Heart left ventricle (tissue), 16 donors: ENCODE results near the gene PIK3R6. TPM values are rescaled to one million over a fixed set of nuclear protein-coding genes. Genes with fewer than 3 reads are reported as not detected.

Source experiments
- ATAC-seq, 4 donors: fragments of 200-7000 bp; cut with Tn5 transposase; one replicate each; pipeline ENCODE4 v1.9.1; 2020 to 2022; ENCODE audit warnings: moderate library complexity in 4 of 4, mild to moderate bottlenecking in 3 of 4, moderate number of reproducible peaks in 1 of 4
- DNase-seq, 5 donors: peaks; one replicate each; pipeline ENCODE4 v3.0.0-alpha.2; 2020
- H3K27ac ChIP-seq, 12 donors: fragments of 200-600 bp; sonication (generic) in 4 of 12; one replicate each; pipeline versions ENCODE4 v1.5.0 to v1.8.0; 2016 to 2022; ENCODE audit warnings: mild to moderate bottlenecking in 2 of 12
- H3K27me3 ChIP-seq, 9 donors: fragments of 200-600 bp; sonication (generic) in 2 of 9; one replicate each; pipeline versions ENCODE4 v1.5.1 to v1.8.0; 2016 to 2022; ENCODE audit warnings: mild to moderate bottlenecking in 3 of 9
- H3K36me3 ChIP-seq, 9 donors: fragments of 200-600 bp; sonication (generic) in 2 of 9; one replicate each; pipeline versions ENCODE4 v1.5.0 to v1.8.0; 2018 to 2022; ENCODE audit warnings: mild to moderate bottlenecking in 2 of 9
- H3K4me1 ChIP-seq, 12 donors: fragments of 200-600 bp; sonication (generic) in 4 of 12; one replicate each; pipeline versions ENCODE4 v1.5.0 to v1.8.0; 2016 to 2022; ENCODE audit warnings: mild to moderate bottlenecking in 3 of 12
- H3K4me3 ChIP-seq, 12 donors: fragments of 200-600 bp; sonication (generic) in 4 of 12; one replicate each; pipeline versions ENCODE4 v1.5.0 to v1.8.0; 2017 to 2022; ENCODE audit warnings: mild to moderate bottlenecking in 9 of 12, moderate library complexity in 4 of 12
- H3K9me3 ChIP-seq, 12 donors: fragments of 200-600 bp; sonication (generic) in 4 of 12; one replicate each; pipeline versions ENCODE4 v1.5.0 to v1.8.0; 2016 to 2022; ENCODE audit warnings: mild to moderate bottlenecking in 1 of 12
- POLR2A ChIP-seq, 2 donors: fragments of 450-650 bp; IDR thresholded peaks; one replicate each; pipeline ENCODE4 v1.6.1; 2017; ENCODE audit warnings: antibody characterized with exemption in 2 of 2, mild to moderate bottlenecking in 2 of 2, moderate library complexity in 2 of 2
- WGBS, 4 donors: extraction: QIAGEN DNeasy Blood & Tissue Kit in 2 of 4; methylation state at CpG; one replicate each; pipeline versions ENCODE4 v1.1.5 to v1.1.7; 2013 to 2018; 5-methylcytosine and 5-hydroxymethylcytosine counted together
- intact Hi-C, 10 donors: fragments of 100-400 bp; cut with DNase I; formaldehyde crosslinking; loops; one replicate each; pipeline versions ENCODE4 v1.11.1 to v1.14.2; 2022
- polyA plus RNA-seq, 2 donors: library from polyadenylated mRNA; stranded (reverse); fragments of 200-250 nt; gene quantifications; one replicate each; pipeline ENCODE4 v1.2.3, GENCODE V29; 2013
- total RNA-seq, 9 donors: library from RNA; depleted of rRNA in 2 of 9; stranded (reverse); fragments of >200 nt in 2 of 9; fragmentation: NEBNext Ultra II Directional in 3 of 9; extraction: Animal tissue kit (Norgen Biotek cat#: 25700) in 3 of 9; gene quantifications; one replicate each; pipeline versions ENCODE4 v1.1.0 to v1.2.4, GENCODE V29; 2016 to 2023
- TF ChIP-seq, protein P1 (sequence below), 12 donors: fragments of 200-600 bp; sonication (generic) in 4 of 12; IDR thresholded peaks; one replicate each; pipeline versions ENCODE4 v1.5.0 to v1.8.0; 2018 to 2022; ENCODE audit warnings: antibody characterized with exemption in 12 of 12, mild to moderate bottlenecking in 5 of 12
- donor health status: ischemic (EF 13 %, LVEDD 7.1; RV severe dilation, severe dysfunction).
- donor health status: healthy with polysubstance abuse.
- donor health status: DM: no; HTN: yes; CAD: no.
- donor health status: DM: no; HTN: no; CAD: no.
- donor health status: ischemic (EF 25% LVEDD 6.9; RV normal size, moderate dysfunction).
- donor health status: ischemic (EF 25% LVEDD 5.7; RV mildly dilated, moderate dysfunction).
- donor health status: healthy.
- donor health status: DM: yes; HTN: yes; CAD: no.
- donor health status: ischemic (EF 35%, LVEDD 5.7; RV mildly dilated, moderate dysfunction).
- donor health status: nonischemic (EF 11% LVEDD 7.7; RV severe dilation, severe dysfunction).
- donor health status: DM: yes; HTN: yes; CAD: no.
- donor health status: PGD.
- donor health status: ischemic (EF 29% LVEDD 5.4; RV normal size, mild dysfunction).
- donor health status: nonischemic (EF 23%, LVEDD 6.1; RV moderate dilation, normal function).

The PIK3R6 gene
- total and polyA plus RNA-seq, 11 donors: 0.21 to 5.4 (median 1.0) TPM

- ATAC-seq (no peak), DNase-seq (no peak)
- Histone ChIP-seq H3K9me3 (peaks cover 0 to 15% (median 3%) of the 10 kb centered on the region in 12 donors), H3K4me3 (no peak overlapping the region), H3K27me3 (peaks cover 0 to 16% (median 0%) of the 10 kb centered on the region in 9 donors), H3K4me1 (no peaks in the 10 kb centered on the region), H3K36me3 (peaks cover 0 to 4% (median 0%) of the 10 kb centered on the region in 9 donors), H3K27ac (no peak overlapping the region)
- 87 to 95% (median 93%) methylated on average over 8 to 20 of the region's 20 CpGs for WGBS, 4 donors
- TF ChIP-seq, protein P1, sequence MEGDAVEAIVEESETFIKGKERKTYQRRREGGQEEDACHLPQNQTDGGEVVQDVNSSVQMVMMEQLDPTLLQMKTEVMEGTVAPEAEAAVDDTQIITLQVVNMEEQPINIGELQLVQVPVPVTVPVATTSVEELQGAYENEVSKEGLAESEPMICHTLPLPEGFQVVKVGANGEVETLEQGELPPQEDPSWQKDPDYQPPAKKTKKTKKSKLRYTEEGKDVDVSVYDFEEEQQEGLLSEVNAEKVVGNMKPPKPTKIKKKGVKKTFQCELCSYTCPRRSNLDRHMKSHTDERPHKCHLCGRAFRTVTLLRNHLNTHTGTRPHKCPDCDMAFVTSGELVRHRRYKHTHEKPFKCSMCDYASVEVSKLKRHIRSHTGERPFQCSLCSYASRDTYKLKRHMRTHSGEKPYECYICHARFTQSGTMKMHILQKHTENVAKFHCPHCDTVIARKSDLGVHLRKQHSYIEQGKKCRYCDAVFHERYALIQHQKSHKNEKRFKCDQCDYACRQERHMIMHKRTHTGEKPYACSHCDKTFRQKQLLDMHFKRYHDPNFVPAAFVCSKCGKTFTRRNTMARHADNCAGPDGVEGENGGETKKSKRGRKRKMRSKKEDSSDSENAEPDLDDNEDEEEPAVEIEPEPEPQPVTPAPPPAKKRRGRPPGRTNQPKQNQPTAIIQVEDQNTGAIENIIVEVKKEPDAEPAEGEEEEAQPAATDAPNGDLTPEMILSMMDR (IDR thresholded peaks at IDR 0.05): no peak
- TF ChIP-seq POLR2A (IDR thresholded peaks at IDR 0.05): no peak
- intact Hi-C loops: no loop called here
These were observed 39.0 kb downstream of the PIK3R6 start for GRCh38 chr17:8828517-8828875.

- Histone ChIP-seq H3K27ac (no peak overlapping the region), H3K36me3 (peaks cover 0 to 2% (median 0%) of the 10 kb centered on the region in 9 donors), H3K27me3 (peaks cover 0 to 10% (median 0%) of the 10 kb centered on the region in 9 donors), H3K4me1 (no peaks in the 10 kb centered on the region), H3K4me3 (no peak overlapping the region), H3K9me3 (peaks cover 0 to 15% (median 3%) of the 10 kb centered on the region in 12 donors)
- TF ChIP-seq, protein P1 (IDR thresholded peaks at IDR 0.05): no peak
- TF ChIP-seq POLR2A (IDR thresholded peaks at IDR 0.05): no peak
- WGBS, 4 donors: 74 to 81% (median 76%) methylated on average over 19 of the region's 19 CpGs
- DNase-seq (no peak), ATAC-seq (no peak)
- intact Hi-C loops: no loop called here
These were observed 40.6 kb downstream of the PIK3R6 start for GRCh38 chr17:8826808-8827435.

DNA sequence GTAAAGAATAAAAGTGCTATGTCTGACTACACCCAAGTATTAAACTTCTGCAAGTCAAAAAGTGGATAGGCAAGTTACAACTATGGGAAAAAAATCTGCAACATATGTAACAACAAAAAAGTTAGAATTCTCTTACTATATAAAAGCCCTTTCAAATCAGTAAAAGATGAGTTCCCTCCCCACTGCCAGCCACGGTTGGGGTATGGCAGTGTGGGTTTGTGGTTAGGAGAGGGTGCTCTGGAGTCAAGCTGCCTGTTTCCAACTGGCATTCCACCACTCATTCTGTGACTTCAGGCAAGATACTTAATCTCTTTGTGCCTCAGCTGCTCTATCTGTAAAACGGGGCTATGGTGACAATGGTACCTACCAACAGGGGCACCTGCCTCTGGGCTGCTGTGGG lies 41.7 kb downstream of the PIK3R6 start:
- TF ChIP-seq, protein P1 (IDR thresholded peaks at IDR 0.05): no peak
- no peak for TF ChIP-seq POLR2A (IDR thresholded peaks at IDR 0.05)
- no peak overlapping the region for H3K4me3 ChIP-seq
- no peaks in the 10 kb centered on the region for H3K36me3 ChIP-seq
- intact Hi-C loops: no loop called here
- 69 to 85% (median 75%) methylated on average over 2 of the region's 2 CpGs for WGBS, 4 donors
- no peak for DNase-seq
- no peaks in the 10 kb centered on the region for H3K4me1 ChIP-seq
- peaks cover 0 to 10% (median 0%) of the 10 kb centered on the region in 9 donors for H3K27me3 ChIP-seq
- no peak overlapping the region for H3K27ac ChIP-seq
- peaks cover 0 to 15% (median 3%) of the 10 kb centered on the region in 12 donors for H3K9me3 ChIP-seq
- no peak for ATAC-seq

GRCh38 chr17:8823279-8823678 lies 44.2 kb downstream of the PIK3R6 start:
- Histone ChIP-seq H3K4me1 (no peaks in the 10 kb centered on the region), H3K27me3 (peaks cover 0 to 4% (median 0%) of the 10 kb centered on the region in 9 donors), H3K4me3 (no peak overlapping the region), H3K9me3 (peaks cover 0 to 15% (median 3%) of the 10 kb centered on the region in 12 donors), H3K27ac (no peak overlapping the region), H3K36me3 (no peaks in the 10 kb centered on the region)
- DNase-seq (no peak), ATAC-seq (no peak)
- 91 to 96% (median 94%) methylated on average over 5 of the region's 5 CpGs for WGBS, 4 donors
- intact Hi-C loops: no loop called here
- TF ChIP-seq POLR2A (IDR thresholded peaks at IDR 0.05): no peak
- TF ChIP-seq, protein P1 (IDR thresholded peaks at IDR 0.05): no peak
